Erythroblast (primary cell): Measurements from ENCODE around the gene CLBA1.
"Not testable (repeated sequence)": the region's sequence is repeated elsewhere in the genome, so short reads cannot be mapped to it uniquely, and the experiment has no call there.

Source experiments
- DNase-seq, 2 experiments: peaks; one replicate each; lab custom pipeline; 2025; lab: John Stamatoyannopoulos, UW
- GATA1 ChIP-seq: IDR thresholded peaks from 2 replicates; pipeline ENCODE4 v1.6.1; 2011; ENCODE audit warnings: low read depth, mild to moderate bottlenecking, control low read depth, low read length, moderate library complexity
- POLR2A ChIP-seq: IDR thresholded peaks from 2 replicates; pipeline ENCODE4 v1.6.1; 2011; ENCODE audit warnings: mild to moderate bottlenecking, low read length

Gene CLBA1

DNA sequence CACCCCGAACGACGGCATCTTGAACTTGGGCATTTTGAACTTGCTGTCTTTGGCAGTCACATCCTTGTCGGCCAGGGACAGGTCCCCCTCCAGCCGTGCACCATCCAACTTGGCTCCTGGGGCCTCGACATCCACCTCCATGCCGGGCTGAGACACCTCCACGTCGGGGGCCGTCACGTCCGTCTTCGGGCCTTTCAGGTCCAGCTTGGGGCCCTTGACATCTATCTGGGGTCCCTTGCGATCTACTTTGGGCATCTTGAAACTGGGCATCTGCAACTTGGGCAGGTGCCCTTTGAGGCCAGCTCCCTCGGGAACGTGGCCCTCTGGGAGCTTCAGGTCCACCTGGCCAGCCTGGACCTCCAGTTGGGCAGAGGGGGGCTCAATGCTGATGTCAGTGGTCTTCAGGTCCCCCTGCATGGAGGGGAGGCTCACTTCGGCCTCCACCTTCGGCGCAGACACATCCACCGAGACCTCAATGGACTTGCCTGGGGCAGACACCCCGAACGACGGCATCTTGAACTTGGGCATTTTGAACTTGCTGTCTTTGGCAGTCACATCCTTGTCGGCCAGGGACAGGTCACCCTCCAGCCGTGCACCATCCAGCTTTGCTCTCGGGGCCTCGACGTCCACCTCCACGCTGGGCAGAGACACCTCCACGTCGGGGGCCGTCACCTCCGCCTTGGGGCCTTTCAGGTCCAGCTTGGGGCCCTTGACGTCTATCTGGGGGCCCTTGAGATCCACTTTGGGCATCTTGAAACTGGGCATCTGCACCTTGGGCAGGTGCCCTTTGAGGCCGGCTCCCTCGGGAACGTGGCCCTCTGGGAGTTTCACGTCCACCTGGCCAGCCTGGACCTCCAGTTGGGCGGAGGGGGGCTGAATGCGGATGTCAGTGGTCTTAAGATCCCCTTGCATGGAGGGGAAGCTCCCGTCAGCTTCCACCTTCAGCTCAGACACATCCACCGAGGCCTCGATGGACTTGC, 39.3 kb upstream of the CLBA1 start:
- DNase-seq = not testable (repeated sequence)

DNA sequence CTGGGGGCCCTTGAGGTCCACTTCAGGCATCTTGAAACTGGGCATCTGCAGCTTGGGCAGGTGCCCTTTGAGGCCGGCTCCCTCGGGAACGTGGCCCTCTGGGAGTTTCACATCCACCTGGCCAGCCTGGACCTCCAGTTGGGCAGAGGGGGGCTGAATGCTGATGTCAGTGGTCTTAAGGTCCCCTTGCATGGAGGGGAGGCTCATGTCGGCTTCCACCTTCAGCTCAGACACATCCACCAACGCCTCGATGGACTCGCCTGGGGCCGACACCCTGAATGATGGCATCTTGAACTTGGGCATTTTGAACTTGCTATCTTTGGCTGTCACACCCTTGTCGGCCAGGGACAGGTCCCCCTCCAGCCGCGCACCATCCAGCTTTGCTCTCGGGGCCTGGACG, 38.4 kb upstream of the CLBA1 start:
- not testable (repeated sequence) for DNase-seq

DNA sequence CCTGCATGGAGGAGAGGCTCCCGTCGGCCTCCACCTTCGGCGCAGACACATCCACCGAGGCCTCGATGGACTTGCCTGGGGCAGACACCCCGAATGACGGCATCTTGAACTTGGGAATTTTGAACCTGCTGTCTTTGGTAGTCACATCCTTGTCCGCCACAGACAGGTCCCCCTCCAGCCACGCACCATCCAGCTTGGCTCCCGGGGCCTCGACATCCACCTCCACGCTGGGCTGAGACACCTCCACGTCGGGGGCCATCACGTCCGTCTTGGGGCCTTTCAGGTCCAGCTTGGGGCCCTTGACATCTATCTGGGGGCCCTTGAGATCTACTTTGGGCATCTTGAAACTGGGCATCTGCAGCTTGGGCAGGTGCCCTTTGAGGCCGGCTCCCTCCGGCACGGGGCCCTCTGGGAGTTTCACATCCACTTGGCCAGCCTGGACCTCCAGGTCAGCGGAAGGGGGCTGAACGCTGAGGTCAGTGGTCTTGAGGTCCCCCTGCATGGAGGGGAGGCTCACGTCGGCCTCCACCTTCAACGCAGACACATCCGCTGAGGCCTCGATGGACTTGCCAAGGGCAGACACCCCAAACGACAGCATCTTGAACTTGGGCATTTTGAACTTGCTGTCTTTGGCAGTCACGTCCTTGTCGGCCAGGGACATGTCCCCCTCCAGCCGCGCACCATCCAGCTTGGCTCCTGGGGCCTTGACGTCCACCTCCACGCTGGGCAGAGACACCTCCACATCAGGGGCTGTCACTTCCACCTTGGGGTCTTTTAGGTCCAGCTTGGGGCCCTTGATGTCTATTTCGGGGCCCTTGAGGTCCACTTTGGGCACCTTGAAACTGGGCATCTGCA, 37.5 kb upstream of the CLBA1 start:
- DNase-seq = not testable (repeated sequence)

DNA sequence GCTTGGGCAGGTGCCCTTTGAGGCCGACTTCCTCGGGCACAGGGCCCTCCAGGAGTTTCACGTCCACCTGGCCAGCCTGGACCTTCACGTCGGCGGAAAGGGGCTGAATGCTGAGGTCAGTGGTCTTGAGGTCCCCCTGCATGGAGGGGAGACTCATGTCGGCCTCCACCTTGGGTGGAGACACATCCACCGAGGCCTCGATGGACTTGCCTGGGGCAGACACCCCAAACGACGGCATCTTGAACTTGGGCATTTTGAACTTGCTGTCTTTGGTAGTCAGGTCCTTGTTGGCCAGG, 36.9 kb upstream of the CLBA1 start:
- TF ChIP-seq GATA1 (no peak), POLR2A (no peak)
- no peak for DNase-seq

DNA sequence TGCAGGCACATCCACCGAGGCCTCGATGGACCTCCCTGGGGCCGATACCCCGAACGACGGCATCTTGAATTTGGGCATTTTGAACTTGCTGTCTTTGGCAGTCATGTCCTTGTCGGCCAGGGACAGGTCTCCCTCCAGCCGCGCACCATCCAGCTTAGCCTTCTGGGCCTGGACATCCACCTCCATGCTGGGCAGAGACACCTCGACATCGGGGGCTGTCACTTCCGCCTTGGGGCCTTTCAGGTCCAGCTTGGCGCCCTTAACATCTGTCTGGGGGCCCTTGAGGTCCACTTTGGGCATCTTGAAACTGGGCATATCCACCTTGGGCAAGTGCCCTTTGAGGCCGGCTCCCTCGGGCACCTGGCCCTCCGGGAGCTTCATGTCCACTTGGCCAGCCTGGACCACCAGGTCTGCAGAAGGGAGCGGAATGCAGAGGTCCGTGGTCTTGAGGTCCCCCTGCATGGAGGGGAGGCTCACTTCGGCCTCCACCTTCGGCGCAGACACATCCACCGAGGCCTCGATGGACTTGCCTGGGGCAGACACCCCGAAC, 36.1 kb upstream of the CLBA1 start:
- not testable (repeated sequence) for DNase-seq

DNA sequence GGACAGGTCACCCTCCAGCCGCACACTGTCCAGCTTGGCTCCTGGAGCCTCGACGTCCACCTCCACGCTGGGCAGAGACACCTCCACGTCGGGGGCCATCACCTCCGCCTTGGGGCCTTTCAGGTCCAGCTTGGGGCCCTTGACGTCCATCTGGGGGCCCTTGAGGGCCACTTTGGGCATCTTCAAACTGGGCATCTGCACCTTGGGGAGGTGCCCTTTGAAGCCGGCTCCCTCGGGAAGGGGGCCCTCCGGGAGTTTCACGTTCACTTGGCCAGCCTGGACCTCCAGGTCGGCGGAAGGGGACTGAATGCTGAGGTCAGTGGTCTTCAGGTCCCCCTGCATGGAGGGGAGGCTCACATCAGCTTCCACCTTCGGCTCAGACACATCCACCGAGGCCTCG, 35.6 kb upstream of the CLBA1 start:
- TF ChIP-seq GATA1 = no peak
- TF ChIP-seq POLR2A = no peak
- DNase-seq = no peak

DNA sequence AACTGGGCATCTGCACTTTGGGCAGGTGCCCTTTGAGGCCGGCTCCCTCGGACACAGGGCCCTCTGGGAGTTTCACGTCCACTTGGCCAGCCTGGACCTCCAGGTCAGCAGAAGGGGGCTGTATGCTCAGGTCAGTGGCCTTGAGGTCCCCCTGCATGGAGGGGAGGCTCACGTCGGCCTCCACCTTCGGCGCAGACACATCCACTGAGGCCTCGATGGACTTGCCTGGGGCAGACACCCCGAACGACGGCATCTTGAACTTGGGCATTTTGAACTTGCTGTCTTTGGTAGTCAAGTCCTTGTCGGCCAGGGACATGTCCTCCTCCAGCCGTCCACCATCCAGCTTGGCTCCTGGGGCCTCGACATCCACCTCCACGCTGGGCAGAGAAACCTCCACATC, 34.9 kb upstream of the CLBA1 start:
- not testable (repeated sequence) for DNase-seq

DNA sequence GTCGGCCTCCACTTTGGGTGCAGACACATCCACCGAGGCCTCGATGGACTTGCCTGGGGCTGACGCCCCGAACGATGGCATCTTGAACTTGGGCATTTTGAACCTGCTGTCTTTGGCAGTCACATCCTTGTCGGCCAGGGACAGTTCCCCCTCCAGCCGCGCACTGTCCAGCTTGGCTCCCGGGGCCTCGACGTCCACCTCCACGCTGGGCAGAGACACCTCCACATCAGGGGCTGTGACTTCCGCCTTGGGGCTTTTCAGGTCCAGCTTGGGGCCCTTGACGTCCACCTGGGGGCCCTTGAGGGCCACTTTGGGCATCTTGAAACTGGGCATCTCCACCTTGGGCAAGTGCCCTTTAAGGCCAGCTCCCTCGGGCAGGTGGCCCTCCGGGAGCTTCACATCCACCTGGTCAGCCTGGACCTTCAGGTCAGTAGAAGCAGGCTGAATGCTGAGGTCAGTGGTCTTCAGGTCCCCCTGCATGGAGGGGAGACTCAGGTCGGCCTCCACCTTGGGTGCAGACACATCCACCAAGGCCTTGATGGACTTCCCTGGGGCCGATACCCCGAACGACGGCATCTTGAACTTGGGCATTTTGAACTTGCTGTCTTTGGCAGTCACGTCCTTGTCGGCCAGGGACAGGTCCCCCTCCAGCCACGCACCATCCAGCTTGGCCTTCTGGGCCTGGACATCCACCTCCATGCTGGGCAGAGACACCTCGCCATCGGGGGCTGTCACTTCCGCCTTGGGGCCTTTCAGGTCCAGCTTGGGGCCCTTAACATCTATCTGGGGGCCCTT, 33.5 kb upstream of the CLBA1 start:
- not testable (repeated sequence) for DNase-seq

DNA sequence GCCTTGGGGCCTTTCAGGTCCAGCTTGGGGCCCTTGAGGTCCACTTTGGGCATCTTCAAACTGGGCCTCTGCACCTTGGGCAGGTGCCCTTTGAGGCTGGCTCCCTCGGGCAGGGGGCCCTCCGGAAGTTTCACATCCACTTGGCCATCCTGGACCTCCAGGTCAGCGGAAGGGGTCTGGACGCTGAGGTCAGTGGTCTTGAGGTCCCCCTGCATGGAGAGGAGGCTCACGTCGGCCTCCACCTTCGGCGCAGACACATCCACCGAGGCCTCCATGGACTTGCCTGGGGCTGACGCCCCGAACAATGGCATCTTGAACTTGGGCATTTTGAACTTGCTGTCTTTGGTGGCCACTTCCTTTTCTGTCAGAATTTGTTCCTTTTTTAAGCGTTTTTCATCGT, 32.5 kb upstream of the CLBA1 start:
- TF ChIP-seq GATA1 (no peak), POLR2A (no peak)

DNA sequence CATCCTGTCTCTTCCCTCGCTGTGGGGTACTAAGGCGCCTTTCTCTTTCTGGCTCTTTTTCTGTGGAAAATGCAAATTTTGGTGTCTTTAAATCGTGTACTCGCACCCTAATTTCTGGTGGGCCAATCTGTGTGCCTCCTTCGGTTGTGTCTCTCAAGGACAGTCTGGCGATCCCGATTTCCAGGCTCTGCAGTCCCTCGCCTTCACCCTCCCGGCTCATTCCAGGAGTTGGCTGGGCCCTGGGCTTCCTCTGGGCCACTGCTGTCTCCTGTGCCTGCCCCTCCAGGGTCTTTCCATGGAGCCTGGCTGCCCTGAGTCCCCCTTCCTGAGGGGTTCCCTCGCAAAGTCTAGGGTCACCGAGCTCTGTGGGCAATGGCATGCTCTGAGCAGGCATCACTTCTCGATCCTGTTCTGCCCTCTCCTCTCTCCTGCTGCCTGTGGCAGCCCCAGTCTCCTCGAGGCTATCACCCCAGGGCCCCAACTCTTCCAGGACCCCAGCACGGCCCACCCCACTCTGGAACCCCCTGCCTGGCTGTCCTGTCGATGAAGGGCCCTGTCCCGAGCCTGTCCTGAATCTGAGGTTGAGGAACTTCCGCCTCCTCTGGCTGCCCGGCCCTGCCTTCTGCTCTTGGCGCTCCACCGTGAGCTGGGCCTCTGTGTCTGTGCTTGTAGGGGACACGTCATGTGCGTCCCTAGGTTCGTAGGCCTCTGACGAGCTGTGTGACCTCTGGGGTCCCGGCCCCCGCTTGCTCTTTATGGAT, 31.5 kb upstream of the CLBA1 start:
- no peak for DNase-seq
- TF ChIP-seq GATA1 = no peak

More for the DNA sequence above, 32.5 kb upstream of the CLBA1 start:
- DNase-seq = no peak

DNA sequence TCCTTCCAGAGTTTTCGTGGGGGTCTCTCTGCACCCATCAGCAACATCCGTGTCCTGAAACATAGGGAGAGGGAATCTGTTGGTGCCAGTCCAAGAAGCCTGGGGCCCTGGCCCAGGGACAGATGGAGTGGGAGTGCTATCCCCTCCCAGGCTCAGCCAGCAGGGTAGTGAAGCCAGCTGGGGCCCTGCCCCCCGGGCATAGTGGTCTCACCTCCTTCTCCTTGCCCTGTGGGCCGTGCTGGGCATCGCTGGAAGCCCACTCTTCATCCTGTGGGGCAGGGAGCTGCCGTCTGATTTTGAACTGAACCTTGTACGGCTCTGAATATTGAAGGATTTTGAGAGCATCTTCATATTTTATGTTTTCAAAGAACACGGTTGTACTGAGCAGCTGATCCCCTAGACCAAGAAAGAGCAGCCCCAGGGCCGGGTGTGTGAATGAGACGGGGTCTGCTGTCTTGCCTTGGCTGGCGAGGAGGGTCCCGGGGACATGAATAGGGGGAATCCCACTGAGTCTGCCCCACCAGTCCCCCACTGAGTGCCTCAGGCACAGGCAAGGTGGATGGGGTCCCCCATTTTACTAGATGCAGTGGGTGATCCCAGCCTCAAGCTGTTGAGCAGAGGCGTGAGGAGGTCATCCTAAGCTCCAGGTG, 30.7 kb upstream of the CLBA1 start:
- TF ChIP-seq GATA1 = no peak
- TF ChIP-seq POLR2A = no peak
- no peak for DNase-seq

DNA sequence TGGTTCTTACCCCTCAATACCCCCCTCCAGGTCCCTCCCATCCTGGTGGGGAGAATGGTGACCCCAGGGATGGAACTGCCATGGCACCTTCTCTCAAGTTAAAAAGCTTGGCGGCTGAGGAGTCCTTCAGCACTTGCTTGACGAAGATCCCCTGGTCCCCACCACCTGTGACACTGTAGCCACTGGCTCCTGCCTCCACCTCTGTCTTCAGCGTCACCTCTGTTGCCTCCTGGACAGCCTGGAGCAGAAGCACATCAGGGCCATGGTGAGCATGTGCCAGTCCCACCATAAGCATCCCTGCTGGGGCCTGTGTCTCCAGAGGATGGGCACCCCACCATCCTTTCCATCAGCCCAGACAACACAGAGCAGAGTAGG, 30.2 kb upstream of the CLBA1 start:
- no peak for TF ChIP-seq POLR2A
- no peak for TF ChIP-seq GATA1
- DNase-seq = no peak

DNA sequence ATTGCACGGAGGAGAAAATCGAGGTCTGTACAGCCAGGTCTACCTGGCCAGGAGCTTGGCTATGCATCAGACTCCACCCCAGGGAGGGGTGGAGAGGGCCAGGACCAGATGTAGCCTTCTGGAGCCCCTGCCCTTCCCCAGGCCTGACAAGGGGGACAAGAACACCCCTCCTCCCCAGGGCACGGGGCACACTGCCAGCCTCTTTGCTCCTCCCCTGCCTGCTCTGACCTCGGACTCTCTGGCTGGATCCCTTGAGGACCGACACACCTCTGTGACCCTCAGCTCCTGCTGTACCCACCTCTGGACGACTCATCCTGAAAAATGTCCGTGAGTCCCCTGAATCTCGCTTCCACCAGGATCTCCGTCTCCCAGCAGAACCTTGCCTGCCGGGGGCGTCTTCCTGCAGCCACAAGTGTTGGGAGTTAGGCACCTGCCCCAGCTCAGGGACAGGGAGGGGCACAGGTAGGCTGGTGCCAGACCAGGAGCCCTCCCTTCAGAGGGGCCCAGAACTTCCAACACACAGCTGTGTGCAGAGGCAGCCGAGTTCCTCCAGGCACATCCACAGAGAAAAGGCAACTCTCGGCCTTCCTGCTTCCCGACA, 29.2 kb upstream of the CLBA1 start:
- DNase-seq = no peak
- TF ChIP-seq POLR2A = no peak
- TF ChIP-seq GATA1 = no peak
